Keratinocyte (primary cell): ENCODE data around the gene SLC8A1. TPM values are rescaled to one million over a fixed set of nuclear protein-coding genes. Genes with fewer than 3 reads are reported as not detected.

Experiments used
- DNase-seq: peaks from one replicate; pipeline ENCODE4 v3.0.0-alpha.2; 2011; ENCODE audit warnings: low read depth, missing footprints, low spot score
- FAIRE-seq: peaks from 2 replicates; lab custom pipeline; 2011; peaks lifted over from hg19 to GRCh38; lab: Jason Lieb, UNC
- H2AFZ ChIP-seq: 2 replicates; pipeline ENCODE4 v1.6.0; 2012; ENCODE audit warnings: low read length, control low read depth, inconsistent platforms; ENCODE audit not compliant: control insufficient read depth
- H3K27ac ChIP-seq: 2 replicates; pipeline ENCODE4 v1.5.1; 2011; ENCODE audit warnings: low read length; ENCODE audit not compliant: control insufficient read depth, insufficient read depth
- H3K27me3 ChIP-seq: 3 replicates; pipeline ENCODE4 v1.6.0; 2011; ENCODE audit warnings: low read length; ENCODE audit not compliant: control insufficient read depth, insufficient read depth; ENCODE audit errors: extremely low read depth
- H3K36me3 ChIP-seq, 2 experiments: 2 replicates in 1 of 2; 3 replicates in 1 of 2; pipeline ENCODE4 v1.5.1; 2011; ENCODE audit warnings: low read length in 2 of 2, mild to moderate bottlenecking in 1 of 2; ENCODE audit not compliant: control insufficient read depth in 2 of 2, insufficient read depth in 2 of 2; ENCODE audit errors: extremely low read depth in 1 of 2
- H3K4me1 ChIP-seq: 3 replicates; pipeline ENCODE4 v1.5.1; 2011; ENCODE audit warnings: low read length; ENCODE audit not compliant: control insufficient read depth, insufficient read depth; ENCODE audit errors: extremely low read depth
- H3K4me2 ChIP-seq: 3 replicates; pipeline ENCODE4 v1.6.0; 2011; ENCODE audit warnings: low read depth, low read length; ENCODE audit not compliant: control insufficient read depth, insufficient read depth; ENCODE audit errors: extremely low read depth
- H3K4me3 ChIP-seq, 3 experiments: fragments of 200-600 bp in 1 of 3; sonication (generic) in 1 of 3; 2 replicates in 2 of 3; 3 replicates in 1 of 3; pipeline ENCODE4 v1.5.1; 2011 to 2016; ENCODE audit warnings: low read length in 3 of 3, mild to moderate bottlenecking in 3 of 3, control low read depth in 2 of 3, inconsistent platforms in 1 of 3, low read depth in 1 of 3, mixed read lengths in 1 of 3, mixed run types in 1 of 3, moderate library complexity in 1 of 3; ENCODE audit not compliant: control insufficient read depth in 2 of 3, insufficient read depth in 2 of 3; ENCODE audit errors: extremely low read depth in 1 of 3
- H3K79me2 ChIP-seq: 2 replicates; pipeline ENCODE4 v1.6.0; 2012; ENCODE audit warnings: low read length; ENCODE audit not compliant: control insufficient read depth, insufficient read depth
- H3K9ac ChIP-seq: 3 replicates; pipeline ENCODE4 v1.6.0; 2011; ENCODE audit warnings: low read length; ENCODE audit not compliant: control insufficient read depth, insufficient read depth; ENCODE audit errors: extremely low read depth
- H3K9me1 ChIP-seq: 3 replicates; pipeline ENCODE4 v1.6.0; 2011; ENCODE audit warnings: low read length; ENCODE audit not compliant: control insufficient read depth, insufficient read depth; ENCODE audit errors: extremely low read depth
- H3K9me3 ChIP-seq: 2 replicates; pipeline ENCODE4 v1.5.1; 2012; ENCODE audit warnings: low read depth, low read length; ENCODE audit not compliant: control insufficient read depth
- H4K20me1 ChIP-seq: 3 replicates; pipeline ENCODE4 v1.6.0; 2011; ENCODE audit warnings: low read length; ENCODE audit not compliant: control insufficient read depth, insufficient read depth; ENCODE audit errors: extremely low read depth
- EZH2 ChIP-seq: IDR thresholded peaks from one replicate; pipeline ENCODE4 v1.6.1; 2012; ENCODE audit warnings: inconsistent platforms, mild to moderate bottlenecking, low read length, moderate library complexity
- dilution Hi-C: fragments of 300-500 bp; cut with MboI; formaldehyde crosslinking; loops from one replicate; pipeline ENCODE4 v1.7.0; 2020; ENCODE audit warnings: low sequenced_read_pairs; ENCODE audit not compliant: extremely low pct_ligation_motif_present
- polyA minus RNA-seq, 3 experiments: library from RNA; depleted of rRNA, polyadenylated mRNA; stranded (reverse); fragments of >200 nt; gene quantifications; 1 replicate in 1 of 3; 2 replicates in 1 of 3; 3 replicates in 1 of 3; pipeline ENCODE4 v1.2.3, GENCODE V29; 2011
- polyA plus RNA-seq, 5 experiments: library from polyadenylated mRNA; depleted of rRNA in 3 of 5; stranded (reverse) in 3 of 5; stranded (forward) in 1 of 5; unstranded in 1 of 5; fragments of >200 nt; gene quantifications; 1 replicate in 1 of 5; 2 replicates in 3 of 5; 3 replicates in 1 of 5; pipeline versions ENCODE4 v1.2.1 to v1.2.3, GENCODE V29; 2011 to 2012; ENCODE audit warnings: missing spikeins in 2 of 5, low read depth in 1 of 5, low replicate concordance in 1 of 5
- TF ChIP-seq, protein P1 (sequence below), 3 experiments: IDR thresholded peaks in 1 of 3; conservative IDR thresholded peaks in 1 of 3; optimal IDR thresholded peaks in 1 of 3; 2 replicates in 2 of 3; 3 replicates in 1 of 3; pipeline versions ENCODE3 to v1.5.1; 2011; ENCODE audit warnings: low read length in 3 of 3, mild to moderate bottlenecking in 3 of 3, moderate library complexity in 2 of 3, control low read depth in 1 of 3, inconsistent platforms in 1 of 3; ENCODE audit not compliant: insufficient read depth in 2 of 3; ENCODE audit errors: extremely low read depth in 1 of 3

The SLC8A1 gene
- polyA plus RNA-seq (0.61 to 3.2 TPM (median 2.7 TPM) in 3 replicates), polyA minus RNA-seq (6.1 to 19.5 TPM (median 7.5 TPM) in 3 replicates)
- polyA plus RNA-seq (2011; ENCODE audit: low read depth), result 0.06 TPM
- 0.36 and 0.84 TPM in 2 replicates for polyA plus RNA-seq (2011; cell fraction: cytosol; rRNA removed)
- 1.1 and 1.3 TPM in 2 replicates for polyA plus RNA-seq (2011; cell fraction: nucleus; rRNA removed)
- polyA plus RNA-seq (2012; ENCODE audit: low replicate concordance), result 0.03 and 3.3 TPM in 2 replicates
- 4.2 TPM for polyA minus RNA-seq (2011; cell fraction: cytosol; rRNA and poly(A)+ RNA removed)
- polyA minus RNA-seq (2011; cell fraction: nucleus; rRNA and poly(A)+ RNA removed), result 2.5 and 3.5 TPM in 2 replicates

- no peaks in the 10 kb centered on the region for H3K27me3 ChIP-seq
- H4K20me1 ChIP-seq, result no peaks in the 10 kb centered on the region
- no peak for FAIRE-seq
- H3K79me2 ChIP-seq, result no peaks in the 10 kb centered on the region
- H3K4me3 ChIP-seq, result peak within 1 kb of the TSS; percentile 45 to 90 (median 58)
- dilution Hi-C loops, result no loop called here
- no peaks in the 10 kb centered on the region for H3K9me1 ChIP-seq
- peaks cover 12% of the 10 kb centered on the region for H3K4me1 ChIP-seq
- no peak within 1 kb of the TSS for H3K27ac ChIP-seq
- H3K36me3 ChIP-seq, result no peaks in the 10 kb centered on the region
- H3K9ac ChIP-seq, result peak within 1 kb of the TSS; percentile 52
- peak within 1 kb of the TSS; percentile 95 for H2AFZ ChIP-seq
- H3K4me2 ChIP-seq, result peak within 1 kb of the TSS; percentile 94
- no peak for DNase-seq
- TF ChIP-seq, protein P1, sequence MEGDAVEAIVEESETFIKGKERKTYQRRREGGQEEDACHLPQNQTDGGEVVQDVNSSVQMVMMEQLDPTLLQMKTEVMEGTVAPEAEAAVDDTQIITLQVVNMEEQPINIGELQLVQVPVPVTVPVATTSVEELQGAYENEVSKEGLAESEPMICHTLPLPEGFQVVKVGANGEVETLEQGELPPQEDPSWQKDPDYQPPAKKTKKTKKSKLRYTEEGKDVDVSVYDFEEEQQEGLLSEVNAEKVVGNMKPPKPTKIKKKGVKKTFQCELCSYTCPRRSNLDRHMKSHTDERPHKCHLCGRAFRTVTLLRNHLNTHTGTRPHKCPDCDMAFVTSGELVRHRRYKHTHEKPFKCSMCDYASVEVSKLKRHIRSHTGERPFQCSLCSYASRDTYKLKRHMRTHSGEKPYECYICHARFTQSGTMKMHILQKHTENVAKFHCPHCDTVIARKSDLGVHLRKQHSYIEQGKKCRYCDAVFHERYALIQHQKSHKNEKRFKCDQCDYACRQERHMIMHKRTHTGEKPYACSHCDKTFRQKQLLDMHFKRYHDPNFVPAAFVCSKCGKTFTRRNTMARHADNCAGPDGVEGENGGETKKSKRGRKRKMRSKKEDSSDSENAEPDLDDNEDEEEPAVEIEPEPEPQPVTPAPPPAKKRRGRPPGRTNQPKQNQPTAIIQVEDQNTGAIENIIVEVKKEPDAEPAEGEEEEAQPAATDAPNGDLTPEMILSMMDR (optimal IDR thresholded peaks at IDR 0.05 in 1 of 3, IDR thresholded peaks at IDR 0.05 in 1 of 3, conservative IDR thresholded peaks at IDR 0.05 in 1 of 3; ENCODE audit: extremely low read depth in 1 of 3, insufficient read depth in 2 of 3, low read length in 3 of 3), result no peak
- TF ChIP-seq EZH2, result no peak
- no peaks in the 10 kb centered on the region for H3K9me3 ChIP-seq
These were observed at the start of gene SLC8A1 for GRCh38 chr2:40451918-40452605. SLC8A1 (minus strand) TSS chr2:40452090.

DNA sequence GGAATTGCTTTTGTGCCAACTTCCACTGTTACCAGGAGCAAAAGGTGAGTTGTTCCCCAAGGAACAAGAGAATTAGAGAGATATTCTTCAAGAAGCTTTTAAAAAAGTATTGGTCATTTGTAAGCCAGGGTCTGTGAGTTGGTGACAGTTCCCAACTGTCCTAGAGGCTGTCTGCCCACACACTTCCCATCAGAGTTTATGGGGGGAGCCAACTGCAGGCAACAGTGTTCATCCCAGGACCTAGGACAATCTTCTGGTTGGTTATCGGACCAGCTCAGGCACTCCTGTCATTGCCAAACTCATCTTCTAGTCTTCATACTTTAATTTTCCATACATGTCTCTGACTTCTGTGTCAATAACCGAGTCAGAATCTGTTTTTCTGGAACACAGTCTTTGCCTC, 47.5 kb upstream of the SLC8A1 start:
- DNase-seq (no peak), FAIRE-seq (no peak)
- no peak overlapping the region for H3K9ac ChIP-seq

More for the DNA sequence above, 47.5 kb upstream of the SLC8A1 start:
- no peak overlapping the region for H3K4me2 ChIP-seq
- no peak overlapping the region for H3K27ac ChIP-seq
- no peak overlapping the region for H2AFZ ChIP-seq
- no peaks in the 10 kb centered on the region for H3K79me2 ChIP-seq
- dilution Hi-C loops, result no loop called here
- TF ChIP-seq, protein P1 (optimal IDR thresholded peaks at IDR 0.05 in 1 of 3, IDR thresholded peaks at IDR 0.05 in 1 of 3, conservative IDR thresholded peaks at IDR 0.05 in 1 of 3; ENCODE audit: extremely low read depth in 1 of 3, insufficient read depth in 2 of 3, low read length in 3 of 3), result no peak
- no peak for TF ChIP-seq EZH2
- no peaks in the 10 kb centered on the region for H3K27me3 ChIP-seq
- H4K20me1 ChIP-seq, result no peaks in the 10 kb centered on the region
- no peaks in the 10 kb centered on the region for H3K9me1 ChIP-seq
- no peaks in the 10 kb centered on the region for H3K4me1 ChIP-seq
- no peaks in the 10 kb centered on the region for H3K9me3 ChIP-seq
- no peaks in the 10 kb centered on the region for H3K36me3 ChIP-seq
- H3K4me3 ChIP-seq, result no peak overlapping the region
